Neural cell (in vitro differentiated cells): ENCODE data around the gene DSC1. TPM values are rescaled to one million over a fixed set of nuclear protein-coding genes. Genes with fewer than 3 reads are reported as not detected.

Experiments used
- H2AFZ ChIP-seq: fragments of 200-600, 300-800 bp; sonication (generic), shearing (Covaris generic); 2 replicates; pipeline ENCODE4 v1.6.0; 2014; ENCODE audit warnings: low read depth, mild to moderate bottlenecking, antibody characterized with exemption, low read length, moderate library complexity
- H3F3A ChIP-seq: fragments of 200-600 bp; shearing (Covaris generic); 2 replicates; pipeline ENCODE4 v1.6.1; 2016; ENCODE audit warnings: mild to moderate bottlenecking, moderate library complexity, mixed read lengths, antibody characterized with exemption, low read length; ENCODE audit not compliant: insufficient read depth, poor library complexity, severe bottlenecking
- H3K27ac ChIP-seq: fragments of 200-600, 300-800 bp; sonication (generic), shearing (Covaris generic); 2 replicates; pipeline ENCODE4 v1.5.1; 2014; ENCODE audit warnings: mild to moderate bottlenecking, low read length, moderate library complexity
- H3K27me3 ChIP-seq: fragments of 300-800, 200-600 bp; sonication (generic), shearing (Covaris generic); 2 replicates; pipeline ENCODE4 v1.6.0; 2014; ENCODE audit warnings: mild to moderate bottlenecking, low read depth, low read length, moderate library complexity; ENCODE audit not compliant: insufficient read depth
- H3K36me3 ChIP-seq: fragments of 300-800, 200-600 bp; sonication (generic), shearing (Covaris generic); 2 replicates; pipeline ENCODE4 v1.5.1; 2014; ENCODE audit warnings: mild to moderate bottlenecking, antibody characterized with exemption, low read length, moderate library complexity; ENCODE audit not compliant: insufficient read depth
- H3K4me2 ChIP-seq: fragments of 300-800, 200-600 bp; sonication (generic), shearing (Covaris generic); 2 replicates; pipeline ENCODE4 v1.6.0; 2014; ENCODE audit warnings: mild to moderate bottlenecking, low read length
- H3K4me3 ChIP-seq: fragments of 300-800, 200-600 bp; sonication (generic), shearing (Covaris generic); 2 replicates; pipeline ENCODE4 v1.5.1; 2014; ENCODE audit warnings: mild to moderate bottlenecking, low read length, moderate library complexity
- H3K79me2 ChIP-seq: fragments of 200-600 bp; shearing (Covaris generic); replicated peaks from 2 replicates; pipeline ENCODE4 v1.6.0; 2014; ENCODE audit warnings: mild to moderate bottlenecking, low read length, moderate library complexity; ENCODE audit not compliant: insufficient read depth
- H3K9ac ChIP-seq: fragments of 300-800, 200-600 bp; sonication (generic), shearing (Covaris generic); 2 replicates; pipeline ENCODE4 v1.6.1; 2016; ENCODE audit warnings: mild to moderate bottlenecking, low read length, mixed read lengths
- H3K9me2 ChIP-seq: fragments of 200-600 bp; shearing (Covaris generic); 2 replicates; pipeline ENCODE4 v1.6.1; 2016; ENCODE audit warnings: mild to moderate bottlenecking, low read length, mixed read lengths; ENCODE audit not compliant: insufficient read depth
- H3K9me3 ChIP-seq: fragments of 200-600, 300-800 bp; sonication (generic), shearing (Covaris generic); 2 replicates; pipeline ENCODE4 v1.6.1; 2016; ENCODE audit warnings: mild to moderate bottlenecking, mixed run types, low read length, moderate library complexity, mixed read lengths
- H4K20me1 ChIP-seq: fragments of 200-600 bp; shearing (Covaris generic); 2 replicates; pipeline ENCODE4 v1.6.1; 2016; ENCODE audit warnings: mild to moderate bottlenecking, mixed run types; ENCODE audit not compliant: insufficient read depth
- CTCF ChIP-seq: fragments of 450-650 bp; IDR thresholded peaks from 2 replicates; pipeline ENCODE4 v1.5.1; 2014; ENCODE audit warnings: antibody characterized with exemption, mild to moderate bottlenecking, moderate library complexity; ENCODE audit not compliant: poor library complexity, severe bottlenecking
- EP300 ChIP-seq: fragments of 450-650 bp; conservative IDR thresholded peaks from 2 replicates; pipeline ENCODE4 v1.6.1; 2014; ENCODE audit warnings: antibody characterized with exemption, mild to moderate bottlenecking, moderate library complexity; ENCODE audit not compliant: poor library complexity, severe bottlenecking
- EZH2 ChIP-seq: fragments of 200-600, 300-800 bp; shearing (Covaris generic), sonication (generic); IDR thresholded peaks from 2 replicates; pipeline ENCODE4 v1.6.1; 2014; ENCODE audit warnings: antibody characterized with exemption, low read length, borderline replicate concordance, mild to moderate bottlenecking; ENCODE audit not compliant: insufficient read depth, poor library complexity, severe bottlenecking
- MXI1 ChIP-seq: fragments of 450-650 bp; conservative IDR thresholded peaks from 2 replicates; pipeline ENCODE4 v1.6.1; 2014; ENCODE audit warnings: antibody characterized with exemption, mild to moderate bottlenecking; ENCODE audit not compliant: poor library complexity, severe bottlenecking
- POLR2AphosphoS5 ChIP-seq: IDR thresholded peaks from 2 replicates; pipeline ENCODE4 v1.6.1; 2012
- RAD21 ChIP-seq: fragments of 450-650 bp; conservative IDR thresholded peaks from 2 replicates; pipeline ENCODE4 v1.6.1; 2014; ENCODE audit warnings: antibody characterized with exemption, mild to moderate bottlenecking, moderate library complexity
- REST ChIP-seq: IDR thresholded peaks from 2 replicates; pipeline ENCODE4 v1.6.1; 2012; ENCODE audit warnings: borderline replicate concordance
- SMC3 ChIP-seq: fragments of 450-650 bp; conservative IDR thresholded peaks from 2 replicates; pipeline ENCODE4 v1.6.1; 2014; ENCODE audit warnings: antibody characterized with exemption, mild to moderate bottlenecking, moderate library complexity; ENCODE audit not compliant: poor library complexity
- TAF1 ChIP-seq: IDR thresholded peaks from 2 replicates; pipeline ENCODE4 v1.6.1; 2012; ENCODE audit warnings: low read depth
- polyA plus RNA-seq: library from polyadenylated mRNA; depleted of rRNA; stranded (reverse); fragments of >200 nt; gene quantifications from 2 replicates; pipeline ENCODE4 v1.2.3, GENCODE V29; 2014

Gene DSC1
- polyA plus RNA-seq, 1 donor from 2014 or later: not detected

- Histone ChIP-seq H3F3A (no peaks in the 10 kb centered on the region), H4K20me1 (no peaks in the 10 kb centered on the region), H3K9me2 (no peaks in the 10 kb centered on the region), H2AFZ (no peak overlapping the region), H3K9ac (peak overlapping the region; percentile 30), H3K4me2 (no peak overlapping the region), H3K36me3 (no peaks in the 10 kb centered on the region), H3K4me3 (no peak overlapping the region), H3K27me3 (no peaks in the 10 kb centered on the region), H3K79me2 (no peaks in the 10 kb centered on the region), H3K27ac (peak overlapping the region; percentile 75), H3K9me3 (no peaks in the 10 kb centered on the region)
- TF ChIP-seq POLR2AphosphoS5: no peak
- TF ChIP-seq EP300: peak; percentile 66
- no peak for TF ChIP-seq RAD21
- no peak for TF ChIP-seq MXI1
- no peak for TF ChIP-seq REST
- no peak for TF ChIP-seq EZH2
These were observed 27.1 kb upstream of the DSC1 start for GRCh38 chr18:31189757-31190156.

DNA sequence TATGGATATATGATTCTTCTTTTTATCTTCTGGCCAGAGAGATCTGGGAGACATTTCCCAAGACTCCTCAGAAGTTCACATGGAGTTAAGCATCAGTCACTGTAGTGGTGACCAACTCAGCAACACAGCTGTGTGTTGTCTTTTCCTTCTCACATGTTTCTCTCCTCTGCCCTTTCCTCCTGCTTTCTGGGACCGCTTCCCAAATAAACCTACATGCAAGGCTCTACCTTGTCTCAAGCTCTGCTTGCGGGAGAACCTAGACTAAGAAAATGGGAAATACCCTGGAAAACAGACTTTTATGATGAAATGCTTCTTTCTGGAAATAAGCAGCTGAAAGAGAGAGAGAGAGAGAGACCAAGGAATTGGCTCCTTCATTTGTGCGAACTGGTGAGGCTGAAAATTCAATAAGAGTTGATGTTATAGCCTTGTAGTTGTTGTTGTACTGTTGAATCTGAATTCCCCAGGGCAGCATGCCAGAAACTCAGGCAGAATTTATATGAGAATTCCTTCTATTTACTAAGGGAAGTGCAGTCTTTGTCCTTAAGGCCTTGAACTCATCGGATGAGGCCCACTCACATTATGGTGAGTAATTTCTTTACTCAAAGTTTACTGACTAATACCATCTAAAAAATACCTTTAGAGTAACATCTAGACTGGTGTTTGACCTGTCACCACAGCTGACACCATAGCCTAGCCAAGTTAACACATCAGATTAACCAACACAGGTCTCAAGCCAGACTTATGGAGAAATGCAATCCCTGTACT lies 22.7 kb upstream of the DSC1 start:
- no peak overlapping the region for H3K9ac ChIP-seq
- H3K79me2 ChIP-seq: no peaks in the 10 kb centered on the region
- no peaks in the 10 kb centered on the region for H3K9me3 ChIP-seq
- no peak overlapping the region for H3K27ac ChIP-seq
- no peaks in the 10 kb centered on the region for H4K20me1 ChIP-seq
- H3K4me3 ChIP-seq: no peak overlapping the region
- no peaks in the 10 kb centered on the region for H3K9me2 ChIP-seq
- no peaks in the 10 kb centered on the region for H3F3A ChIP-seq
- H3K27me3 ChIP-seq: no peaks in the 10 kb centered on the region
- no peak overlapping the region for H2AFZ ChIP-seq
- H3K4me2 ChIP-seq: no peak overlapping the region
- no peak for TF ChIP-seq REST
- no peak for TF ChIP-seq EZH2
- no peak for TF ChIP-seq POLR2AphosphoS5
- TF ChIP-seq CTCF: no peak
- no peak for TF ChIP-seq TAF1
- TF ChIP-seq SMC3: no peak
- no peak for TF ChIP-seq RAD21
- no peak for TF ChIP-seq MXI1
- TF ChIP-seq EP300: no peak
- H3K36me3 ChIP-seq: no peaks in the 10 kb centered on the region
